Heart left ventricle (tissue), 13 donors: ENCODE results near the gene PDE7B.

Experiments used
- POLR2A ChIP-seq, 2 donors: fragments of 450-650 bp; IDR thresholded peaks; one replicate each; pipeline ENCODE4 v1.6.1; 2017; ENCODE audit warnings: antibody characterized with exemption in 2 of 2, mild to moderate bottlenecking in 2 of 2, moderate library complexity in 2 of 2
- TF ChIP-seq, protein P1 (sequence below), 12 donors: fragments of 200-600 bp; sonication (generic) in 4 of 12; IDR thresholded peaks; one replicate each; pipeline versions ENCODE4 v1.5.0 to v1.8.0; 2018 to 2022; ENCODE audit warnings: antibody characterized with exemption in 12 of 12, mild to moderate bottlenecking in 5 of 12
- donor health status: ischemic (EF 13 %, LVEDD 7.1; RV severe dilation, severe dysfunction).
- donor health status: DM: no; HTN: yes; CAD: no.
- donor health status: DM: no; HTN: no; CAD: no.
- donor health status: ischemic (EF 25% LVEDD 6.9; RV normal size, moderate dysfunction).
- donor health status: ischemic (EF 25% LVEDD 5.7; RV mildly dilated, moderate dysfunction).
- donor health status: ischemic (EF 35%, LVEDD 5.7; RV mildly dilated, moderate dysfunction).
- donor health status: nonischemic (EF 11% LVEDD 7.7; RV severe dilation, severe dysfunction).
- donor health status: DM: yes; HTN: yes; CAD: no.
- donor health status: PGD.
- donor health status: ischemic (EF 29% LVEDD 5.4; RV normal size, mild dysfunction).
- donor health status: nonischemic (EF 23%, LVEDD 6.1; RV moderate dilation, normal function).

- TF ChIP-seq, protein P1, sequence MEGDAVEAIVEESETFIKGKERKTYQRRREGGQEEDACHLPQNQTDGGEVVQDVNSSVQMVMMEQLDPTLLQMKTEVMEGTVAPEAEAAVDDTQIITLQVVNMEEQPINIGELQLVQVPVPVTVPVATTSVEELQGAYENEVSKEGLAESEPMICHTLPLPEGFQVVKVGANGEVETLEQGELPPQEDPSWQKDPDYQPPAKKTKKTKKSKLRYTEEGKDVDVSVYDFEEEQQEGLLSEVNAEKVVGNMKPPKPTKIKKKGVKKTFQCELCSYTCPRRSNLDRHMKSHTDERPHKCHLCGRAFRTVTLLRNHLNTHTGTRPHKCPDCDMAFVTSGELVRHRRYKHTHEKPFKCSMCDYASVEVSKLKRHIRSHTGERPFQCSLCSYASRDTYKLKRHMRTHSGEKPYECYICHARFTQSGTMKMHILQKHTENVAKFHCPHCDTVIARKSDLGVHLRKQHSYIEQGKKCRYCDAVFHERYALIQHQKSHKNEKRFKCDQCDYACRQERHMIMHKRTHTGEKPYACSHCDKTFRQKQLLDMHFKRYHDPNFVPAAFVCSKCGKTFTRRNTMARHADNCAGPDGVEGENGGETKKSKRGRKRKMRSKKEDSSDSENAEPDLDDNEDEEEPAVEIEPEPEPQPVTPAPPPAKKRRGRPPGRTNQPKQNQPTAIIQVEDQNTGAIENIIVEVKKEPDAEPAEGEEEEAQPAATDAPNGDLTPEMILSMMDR (IDR thresholded peaks at IDR 0.05): no peak
- no peak for TF ChIP-seq POLR2A (IDR thresholded peaks at IDR 0.05)
Observed at GRCh38 chr6:135992739-135993138, 141.2 kb downstream of the PDE7B start.
